GM19099 (cell line): ENCODE results near the gene OPTN.

Source experiments
- POLR2A ChIP-seq: IDR thresholded peaks from 3 replicates; pipeline ENCODE4 v1.6.1; 2011; ENCODE audit warnings: low read depth; ENCODE audit not compliant: insufficient read length; ENCODE audit errors: extremely low read depth

The OPTN gene

DNA sequence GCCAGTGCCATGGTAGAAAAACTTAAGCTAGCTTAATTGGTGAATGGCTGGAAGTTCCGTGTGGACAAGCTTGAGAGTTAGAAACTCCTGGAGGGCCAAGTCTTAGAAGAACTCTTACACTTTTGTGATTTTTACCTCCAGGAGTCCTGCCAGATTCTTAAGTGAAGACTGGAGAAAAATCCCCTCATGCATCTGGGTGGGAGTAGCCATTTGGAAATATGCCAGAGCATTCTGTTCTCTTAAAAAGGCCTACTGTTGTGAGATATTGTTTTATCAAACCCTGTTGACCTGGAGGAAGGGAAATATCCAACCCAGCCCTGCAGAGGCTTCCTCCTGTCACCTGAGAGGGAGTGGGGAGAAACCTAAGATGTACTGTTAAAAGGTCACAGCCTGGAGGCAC lies 43.8 kb downstream of the OPTN start:
- TF ChIP-seq POLR2A, result no peak

DNA sequence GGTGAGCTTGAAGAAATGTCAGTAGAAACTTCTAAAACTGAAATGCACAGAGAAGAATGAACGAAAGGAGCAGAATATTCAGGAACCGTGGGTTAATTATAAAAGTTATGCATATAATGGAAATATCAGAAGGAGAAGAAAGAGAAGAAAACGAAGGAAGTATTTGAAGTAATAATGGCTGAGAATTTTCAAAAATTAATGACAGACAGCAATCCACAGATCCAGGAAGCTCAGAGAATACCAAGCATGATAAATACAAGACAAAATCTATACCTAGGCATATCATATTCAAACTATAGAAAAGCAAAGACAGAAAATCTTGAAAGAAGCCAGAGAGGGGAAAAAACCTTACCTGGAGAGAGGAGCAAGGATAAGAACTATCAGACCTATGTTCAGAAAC lies 44.9 kb downstream of the OPTN start:
- no peak for TF ChIP-seq POLR2A

DNA sequence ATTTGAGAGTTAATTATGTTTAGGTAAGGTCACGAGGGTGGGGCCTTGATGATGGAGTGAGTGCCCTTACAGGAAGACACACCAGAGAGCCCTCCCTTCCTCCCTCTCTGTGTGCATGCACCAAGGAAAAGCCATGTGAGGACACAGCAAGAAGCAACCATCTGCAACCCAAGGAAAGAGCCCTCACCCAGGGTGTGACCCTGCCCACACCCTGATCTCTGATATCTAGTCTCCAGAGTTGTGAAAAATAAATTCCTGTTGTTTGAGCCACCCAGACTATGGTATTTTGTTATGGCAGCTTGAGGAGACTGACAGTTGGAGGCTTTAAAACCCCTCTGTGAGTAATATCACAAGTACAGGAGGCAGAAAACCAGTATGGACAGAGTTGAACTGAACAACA lies 46.4 kb downstream of the OPTN start:
- TF ChIP-seq POLR2A, result no peak

- TF ChIP-seq POLR2A, result no peak
Measured at GRCh38 chr10:13147161-13147560, 47.2 kb downstream of the OPTN start.

- no peak for TF ChIP-seq POLR2A
Measured at GRCh38 chr10:13152296-13152695, 52.3 kb downstream of the OPTN start.

DNA sequence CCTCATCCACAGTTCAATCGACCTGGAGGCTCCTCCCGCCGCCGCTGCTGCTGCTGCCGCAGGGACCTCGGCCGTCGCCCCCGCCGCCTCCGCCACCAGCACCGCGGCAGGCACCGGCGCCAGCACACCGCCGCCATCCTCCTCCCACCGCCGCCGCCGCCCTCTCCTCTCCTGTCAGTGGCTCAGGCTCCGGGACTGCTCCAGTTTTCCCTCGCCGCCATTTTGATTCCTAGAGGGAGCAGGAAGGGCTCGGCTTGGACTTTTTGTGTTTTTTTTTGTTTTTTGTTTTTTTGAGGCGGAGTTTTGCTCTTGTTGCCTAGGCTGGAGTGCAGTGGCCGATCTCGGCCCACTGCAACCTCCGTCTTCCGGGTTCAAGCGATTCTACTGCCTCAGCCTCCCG lies 58.4 kb downstream of the OPTN start:
- no peak for TF ChIP-seq POLR2A

DNA sequence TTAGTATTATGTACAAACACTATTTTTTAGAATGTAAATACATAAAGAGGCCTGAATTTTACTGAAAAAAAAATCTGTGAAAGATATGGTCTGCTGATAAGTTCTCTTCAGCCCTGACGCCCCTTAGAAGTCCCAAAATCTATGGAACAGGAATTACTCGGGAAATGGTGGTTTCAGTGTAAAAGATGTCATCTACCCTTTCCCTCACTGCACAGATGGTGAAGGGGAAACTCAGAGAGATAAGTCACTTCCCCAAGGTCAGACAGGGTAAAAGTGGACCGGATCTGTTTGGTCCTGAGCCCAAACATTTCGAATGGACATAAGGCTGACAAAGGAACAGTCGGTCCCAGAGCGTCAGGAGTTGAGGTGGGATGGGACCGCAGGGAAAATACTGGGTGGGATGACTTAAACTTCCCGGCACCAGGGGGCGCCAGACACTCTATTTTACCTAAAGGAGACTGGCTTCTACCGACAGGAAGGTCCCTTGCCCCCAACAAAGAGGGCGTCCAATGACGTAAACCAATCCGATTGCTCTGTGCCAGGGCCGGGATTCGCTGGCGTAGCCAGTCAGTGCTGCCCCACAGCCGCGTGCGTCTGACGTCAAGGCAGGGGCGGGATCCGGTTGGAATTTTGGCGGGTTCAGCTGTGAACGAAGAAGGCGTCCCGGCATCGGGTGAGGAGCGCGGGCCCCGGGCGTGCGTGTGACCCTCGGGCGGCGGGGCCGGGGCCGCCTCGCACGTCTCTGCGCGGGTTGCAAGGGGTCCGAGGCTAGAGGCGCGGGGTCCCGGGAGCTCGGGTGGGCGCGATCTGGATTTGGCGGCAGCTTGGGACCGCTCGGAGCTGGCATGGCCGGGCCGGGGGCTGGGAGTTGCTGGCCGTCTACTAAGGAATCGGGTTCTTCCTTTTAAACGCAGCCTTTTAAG lies 61.2 kb downstream of the OPTN start, which contains the start of gene MCM10:
MCM10 (plus strand) TSS at position 625 of the 923 bp plus-strand sequence. CDS start 2,645 bp downstream, outside the sequence.
- peak; percentile 64 for TF ChIP-seq POLR2A

DNA sequence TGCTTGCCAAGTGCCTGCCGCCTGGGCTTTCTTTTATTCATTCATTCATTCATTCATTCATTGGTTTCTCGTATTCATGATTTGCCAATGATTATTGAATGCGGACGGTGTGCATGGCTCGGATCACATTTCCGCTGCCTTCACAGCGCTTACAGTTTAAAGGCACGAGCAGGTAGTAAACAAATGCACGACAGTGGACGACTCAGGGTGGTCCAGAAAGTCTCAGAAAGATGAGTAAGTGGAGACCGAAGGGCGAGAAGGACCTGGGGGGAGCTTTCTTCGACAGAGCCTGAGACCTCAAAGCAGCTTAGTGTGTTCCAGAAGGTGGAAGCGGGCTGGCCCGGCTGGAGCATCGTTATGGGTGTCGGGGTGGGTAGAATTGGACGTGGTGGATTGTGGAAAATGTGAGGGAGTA lies 61.9 kb downstream of the OPTN start:
- no peak for TF ChIP-seq POLR2A

DNA sequence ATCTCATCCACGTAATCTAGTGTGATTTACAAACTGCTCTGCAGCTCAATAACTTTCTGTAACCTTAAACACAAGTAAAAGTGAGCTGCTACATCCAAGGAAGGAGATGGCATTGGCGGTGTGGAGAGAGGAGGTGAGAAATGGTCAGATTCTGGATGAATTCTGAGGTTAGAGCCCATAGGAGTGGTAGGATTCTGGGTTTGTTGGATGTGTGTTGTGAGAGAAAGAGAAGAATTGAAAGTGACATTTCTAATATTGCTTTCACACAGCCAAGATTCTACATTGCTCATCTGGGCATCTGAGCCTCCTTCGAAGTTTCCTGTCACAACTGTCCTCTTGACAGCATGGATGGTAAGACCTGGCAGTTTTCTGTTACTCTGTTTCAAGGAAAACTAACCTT lies 63.9 kb downstream of the OPTN start:
- no peak for TF ChIP-seq POLR2A

- no peak for TF ChIP-seq POLR2A
Measured at GRCh38 chr10:13165177-13165576, 65.2 kb downstream of the OPTN start.

GRCh38 chr10:13167568-13167967 lies 67.6 kb downstream of the OPTN start:
- no peak for TF ChIP-seq POLR2A

GRCh38 chr10:13168781-13169180 lies 68.8 kb downstream of the OPTN start:
- TF ChIP-seq POLR2A, result no peak

DNA sequence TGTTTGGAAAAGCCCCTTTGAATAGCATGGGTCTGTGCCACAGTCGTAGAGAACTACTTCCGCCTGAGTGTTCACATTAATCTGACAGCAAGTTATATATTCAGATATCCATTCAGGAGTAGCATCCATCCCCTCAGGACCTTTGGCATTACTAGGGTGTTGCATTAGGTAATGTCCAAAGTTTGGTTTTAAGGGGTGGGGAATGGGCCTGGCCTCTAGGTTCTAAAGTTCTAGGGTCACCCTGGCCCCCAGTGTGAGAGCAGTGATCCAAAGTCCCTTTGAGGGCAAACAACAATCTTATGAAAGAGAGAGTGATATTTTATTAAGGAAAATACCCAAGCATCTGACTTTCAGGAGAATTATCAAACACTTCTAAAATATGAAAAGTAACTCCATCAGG lies 73.7 kb downstream of the OPTN start:
- TF ChIP-seq POLR2A, result no peak

GRCh38 chr10:13180788-13181187 lies 80.8 kb downstream of the OPTN start:
- TF ChIP-seq POLR2A, result no peak

GRCh38 chr10:13182424-13182823 lies 82.5 kb downstream of the OPTN start:
- TF ChIP-seq POLR2A, result no peak

GRCh38 chr10:13183625-13184024 lies 83.7 kb downstream of the OPTN start:
- TF ChIP-seq POLR2A, result no peak
